ENCODE measurements around the gene AMPD2.

DNA sequence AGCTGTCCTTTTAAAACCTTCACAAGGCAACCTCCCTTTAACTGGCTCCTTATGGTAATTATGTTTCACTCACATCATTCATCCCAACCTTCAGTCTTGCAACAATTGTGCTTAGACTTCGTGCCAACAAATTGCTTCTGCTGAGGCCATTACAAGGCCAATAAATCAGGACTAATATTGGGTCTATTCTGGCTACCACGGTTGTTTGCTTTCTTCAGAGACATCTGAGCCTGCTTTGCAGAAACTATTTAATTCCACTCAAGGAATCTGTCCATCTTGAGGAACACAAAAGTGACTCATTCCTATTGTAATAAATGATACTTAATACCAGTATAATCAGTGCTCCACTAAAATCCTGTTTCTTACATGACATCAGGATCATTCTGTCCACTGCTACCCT is 33.7 kb downstream of the AMPD2 start:
- TF ChIP-seq EZH2 (IDR thresholded peaks at IDR 0.05; ENCODE audit: borderline replicate concordance, low read depth, low read length): no peak
- TF ChIP-seq POLR2AphosphoS5 (IDR thresholded peaks at IDR 0.05; ENCODE audit: control insufficient read depth, insufficient read depth, low read depth, low read length): no peak
- TF ChIP-seq JUN (IDR thresholded peaks at IDR 0.05; ENCODE audit: borderline replicate concordance, low read depth, low read length): no peak
- TF ChIP-seq JUN (CRISPR knock-in tag; IDR thresholded peaks at IDR 0.05; ENCODE audit: borderline replicate concordance): no peak
